GM18867 (cell line): ENCODE results near the gene FAF1.

ENCODE experiments used
- ATAC-seq: cut with Tn5 transposase; IDR thresholded peaks from one replicate; pipeline ENCODE4 v1.9.1; 2021; ENCODE audit warnings: mild to moderate bottlenecking, moderate library complexity; ENCODE audit not compliant: unreplicated experiment

FAF1 gene

DNA sequence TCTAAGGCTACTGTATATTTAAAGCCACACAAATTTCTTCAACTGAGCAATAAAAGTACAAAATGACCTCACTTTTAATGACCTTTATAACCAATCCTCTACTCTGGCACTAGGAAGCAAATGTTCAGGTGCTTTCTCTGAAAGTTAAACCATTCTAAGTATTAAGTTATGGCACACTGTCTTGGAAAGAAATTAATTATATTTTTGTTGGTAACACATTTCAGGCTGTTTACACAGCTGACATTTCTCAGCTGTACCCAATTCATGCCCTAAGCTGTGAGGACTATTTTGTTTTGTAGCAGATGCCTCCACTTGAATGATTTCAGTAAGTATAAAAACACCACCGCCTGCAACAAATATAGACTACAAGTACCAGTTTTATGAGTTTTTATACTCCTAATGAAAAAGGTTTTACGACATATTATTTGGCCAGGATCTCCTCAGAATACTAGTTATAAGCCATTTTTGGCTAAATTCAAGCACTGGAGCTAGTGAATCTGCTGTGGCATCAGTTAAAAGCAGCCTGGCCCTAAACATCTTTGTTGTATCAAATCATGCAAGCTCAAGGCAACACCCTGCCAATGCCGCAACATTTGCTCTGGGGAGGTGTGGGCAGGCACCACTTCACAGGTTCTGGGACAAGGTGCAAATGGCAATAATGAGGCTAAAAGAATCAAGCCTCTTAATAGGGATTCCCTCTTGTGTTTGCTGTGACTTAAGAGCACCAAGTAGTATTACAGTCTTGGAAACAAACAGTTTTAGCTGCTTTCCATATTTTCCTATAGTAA, 308.4 kb downstream of the FAF1 start:
- no peak for ATAC-seq

DNA sequence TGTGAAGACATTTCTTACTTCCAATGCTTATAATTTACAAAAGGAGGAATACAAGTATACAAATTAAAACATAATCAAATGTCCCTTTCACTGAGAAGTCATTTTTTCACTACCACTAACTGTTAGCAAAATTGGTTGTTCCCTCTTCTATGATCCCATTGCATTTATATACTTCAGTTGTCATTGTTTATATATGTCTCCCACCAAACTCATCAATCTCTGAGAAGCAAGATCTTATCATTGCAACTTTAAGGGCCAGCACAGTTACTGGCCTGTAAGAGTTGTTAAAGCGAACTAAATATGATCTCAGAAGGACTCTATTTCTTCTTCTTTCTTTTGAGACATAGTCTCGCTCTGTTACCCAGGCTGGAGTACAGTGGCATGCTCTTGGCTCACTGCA, 313.5 kb downstream of the FAF1 start:
- ATAC-seq = no peak

DNA sequence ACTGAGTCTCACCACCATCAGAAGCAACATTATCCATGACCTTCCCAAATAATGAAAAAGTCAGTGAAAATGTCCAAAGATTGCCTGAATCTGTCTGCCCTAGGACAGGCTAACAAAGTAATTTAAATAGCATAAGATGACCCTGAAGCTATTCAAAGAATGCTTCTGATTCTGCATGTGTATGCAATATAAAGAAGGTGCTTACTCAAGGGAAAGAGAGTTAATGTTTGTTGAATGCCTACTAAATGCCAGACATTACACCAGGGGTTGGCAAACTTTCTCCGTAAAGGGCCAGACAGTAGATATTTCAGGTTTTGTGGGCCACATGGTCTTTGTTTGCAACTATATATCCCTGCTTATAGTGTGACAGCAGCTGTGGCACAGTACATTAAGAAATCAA, 314.9 kb downstream of the FAF1 start:
- ATAC-seq = no peak

DNA sequence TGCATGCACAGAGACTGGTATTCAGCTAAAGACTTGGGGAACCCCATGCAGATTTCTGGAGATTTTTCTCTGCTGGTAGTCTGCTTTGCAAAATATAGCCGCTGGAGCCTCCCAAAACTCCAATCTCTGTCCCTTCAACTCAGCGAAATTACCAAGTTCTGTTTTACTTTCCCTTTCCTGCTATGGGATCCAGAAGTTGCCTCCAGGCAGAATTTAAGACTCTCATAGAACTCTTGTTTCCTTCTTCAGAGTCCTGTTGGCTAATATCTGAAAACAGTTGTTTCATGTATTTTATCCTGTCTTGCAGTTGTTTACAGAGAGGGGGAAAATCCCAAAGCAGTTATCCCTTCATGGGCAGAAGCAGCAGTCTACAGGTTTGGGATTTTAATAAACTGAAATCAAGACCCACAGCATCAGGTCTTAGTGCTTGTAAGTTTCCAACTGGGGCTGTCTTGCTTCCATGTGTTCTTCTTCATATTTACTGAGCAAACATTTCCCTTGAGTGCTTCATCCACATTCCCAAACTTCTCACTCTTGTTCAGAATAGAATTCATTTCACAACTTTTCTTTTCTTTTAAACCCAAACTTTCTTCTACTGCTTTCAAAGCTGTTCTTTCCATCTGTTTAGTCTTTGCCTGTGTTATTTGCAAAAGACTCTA, 315.5 kb downstream of the FAF1 start:
- ATAC-seq = no peak

DNA sequence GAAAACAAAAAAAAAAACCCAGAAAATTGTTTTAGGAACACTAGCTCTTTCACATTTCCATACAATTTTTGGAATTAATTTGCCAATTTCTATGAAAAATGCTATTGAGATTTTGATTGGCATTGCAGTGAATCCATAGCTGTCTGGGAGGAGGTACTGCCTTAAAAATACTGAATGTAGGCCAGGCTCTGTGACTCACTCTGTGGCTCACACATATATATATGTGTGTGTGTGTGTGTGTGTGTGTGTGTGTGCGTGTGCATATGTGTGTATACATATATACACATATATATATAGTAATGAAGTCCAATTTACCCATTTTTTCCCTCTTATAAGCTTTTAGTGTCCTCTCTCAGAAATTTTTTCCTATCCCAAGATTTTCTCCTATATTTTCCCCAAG, 322.6 kb downstream of the FAF1 start:
- ATAC-seq = no peak

DNA sequence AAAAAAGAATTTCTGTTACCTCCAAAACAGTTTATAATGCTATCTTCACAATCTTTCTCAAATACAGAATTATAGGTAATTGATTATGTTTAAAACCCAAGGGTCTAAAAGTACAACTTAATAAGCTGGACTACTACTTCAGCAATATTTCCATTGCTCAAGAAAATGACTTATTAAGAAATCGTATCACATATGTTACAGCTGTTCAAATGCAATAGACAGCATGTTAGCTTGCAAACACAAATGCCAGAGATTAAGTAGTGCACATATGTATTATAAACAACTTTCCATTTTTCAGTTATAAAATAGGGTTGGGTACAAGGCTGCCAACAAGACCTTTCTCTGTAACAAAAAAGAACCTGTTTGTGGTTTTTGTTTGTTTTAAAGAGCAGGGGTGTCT, 325.8 kb downstream of the FAF1 start:
- no peak for ATAC-seq

DNA sequence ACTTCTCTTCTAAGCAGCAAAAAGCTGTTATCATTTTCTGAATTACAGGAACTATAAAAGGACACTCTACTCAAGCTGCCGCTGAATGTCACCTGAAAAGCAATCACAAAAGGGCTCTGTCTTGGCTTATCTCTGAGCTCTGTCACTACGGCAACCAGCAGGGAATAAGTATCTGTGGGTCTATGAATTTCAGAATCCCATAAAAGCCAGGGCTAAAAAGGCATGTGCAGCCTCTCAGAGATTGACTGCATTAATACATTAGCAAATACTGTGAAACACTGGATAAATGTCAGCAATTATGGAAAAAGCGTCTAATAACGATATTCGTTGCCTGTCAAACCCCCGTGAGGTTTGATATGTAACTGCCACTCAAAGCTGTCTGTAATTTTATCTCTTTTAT, 326.6 kb downstream of the FAF1 start:
- ATAC-seq = no peak

DNA sequence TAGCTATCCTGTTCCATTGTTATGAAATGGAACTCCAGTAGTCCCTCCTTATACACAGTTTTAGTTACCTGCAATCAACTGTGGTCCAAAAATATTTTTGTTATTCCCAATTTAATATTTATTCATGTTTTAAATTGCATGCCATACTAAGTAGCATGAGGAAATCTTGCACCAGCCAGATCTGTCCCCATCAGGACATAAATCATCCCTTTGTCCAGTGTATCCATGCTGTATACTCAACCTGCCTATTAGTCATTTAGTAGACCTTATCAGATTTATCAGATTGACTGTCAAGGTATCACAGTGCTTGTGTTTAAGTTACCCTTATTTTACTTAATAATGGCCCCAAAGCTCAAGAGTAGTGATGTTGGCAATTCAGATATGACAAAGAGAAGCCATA, 328.9 kb downstream of the FAF1 start:
- no peak for ATAC-seq

DNA sequence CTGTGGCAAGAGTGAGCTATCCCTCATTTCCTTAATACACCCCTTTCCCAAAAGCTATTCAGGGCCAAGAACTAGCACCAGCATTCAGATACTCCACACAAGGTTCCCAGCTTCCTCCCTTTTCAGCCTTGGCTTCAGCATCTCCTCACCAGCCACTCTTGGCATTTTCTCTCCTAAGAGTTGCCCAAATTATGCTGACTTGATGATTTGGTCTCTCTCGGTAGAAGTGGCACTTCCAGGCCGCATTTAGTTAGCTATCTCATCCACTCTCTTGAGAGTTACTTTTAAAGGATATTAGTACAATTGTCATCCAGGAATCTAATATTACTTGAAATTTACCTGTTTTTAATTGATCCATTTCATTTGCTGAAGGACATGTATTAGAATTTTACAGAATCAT, 337.8 kb downstream of the FAF1 start:
- no peak for ATAC-seq

DNA sequence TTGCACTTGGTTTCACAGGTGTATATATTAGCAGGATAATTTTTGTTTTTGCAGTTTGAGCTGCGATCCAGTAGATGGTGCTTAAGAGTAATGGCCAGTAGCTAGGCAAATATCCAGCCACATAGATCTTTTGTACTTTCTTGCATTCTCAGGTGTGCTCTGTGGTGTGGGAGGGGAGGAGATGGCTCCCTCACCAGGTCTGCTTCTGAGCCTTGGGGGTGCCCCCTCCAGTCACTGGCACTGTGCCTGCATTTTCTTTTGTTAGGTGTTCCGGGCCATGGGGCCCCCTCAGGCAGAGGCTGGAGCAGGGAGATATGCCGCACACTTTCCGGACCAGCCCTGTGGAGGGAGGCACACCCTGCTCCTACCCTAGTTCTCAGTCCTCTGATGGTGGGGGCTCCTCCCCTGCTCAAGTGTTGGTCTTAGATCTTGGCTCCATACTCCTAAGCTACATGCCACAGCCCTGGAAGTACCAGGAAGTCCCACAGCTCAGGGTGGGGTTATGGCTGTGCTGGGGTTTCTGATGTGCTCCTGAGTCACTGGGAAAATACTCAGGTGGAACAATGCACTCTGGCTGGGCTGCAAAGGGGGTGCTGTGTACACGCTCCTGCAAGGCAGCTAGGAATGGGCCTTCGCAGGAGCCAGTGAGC, 339.3 kb downstream of the FAF1 start:
- ATAC-seq = no peak

DNA sequence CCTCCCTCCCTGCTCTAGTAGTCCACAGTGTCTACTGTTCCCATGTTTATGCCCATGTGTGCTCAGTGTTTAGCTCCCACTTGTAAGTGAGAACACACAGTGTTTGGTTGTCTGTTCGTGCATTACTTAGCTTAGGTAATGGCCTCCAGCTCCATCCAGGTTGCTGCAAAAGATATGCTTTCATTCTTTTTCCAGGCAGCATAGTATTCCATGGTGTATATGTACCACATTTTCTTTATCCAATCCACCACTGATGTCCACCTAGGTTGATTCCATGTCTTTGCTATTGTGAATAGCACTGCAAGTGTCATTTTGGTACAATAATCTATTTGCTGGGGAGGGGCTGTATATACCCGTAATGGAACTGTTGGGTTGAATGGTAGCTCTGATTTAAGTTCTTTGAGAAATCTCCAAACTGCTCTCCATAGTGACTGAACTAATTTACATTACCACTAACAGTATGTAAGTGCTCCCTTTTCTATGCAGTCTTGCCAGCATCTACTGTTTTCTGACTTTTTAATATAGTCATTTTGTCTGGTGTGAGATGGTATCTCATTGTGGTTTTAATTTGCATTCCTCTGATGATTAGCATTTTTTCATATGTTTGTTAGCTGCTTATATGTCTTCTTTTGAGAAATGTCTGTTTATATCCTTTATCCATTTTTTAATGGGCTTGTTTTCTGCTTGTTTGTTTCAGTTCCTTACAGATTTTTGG, 344.9 kb downstream of the FAF1 start:
- no peak for ATAC-seq

DNA sequence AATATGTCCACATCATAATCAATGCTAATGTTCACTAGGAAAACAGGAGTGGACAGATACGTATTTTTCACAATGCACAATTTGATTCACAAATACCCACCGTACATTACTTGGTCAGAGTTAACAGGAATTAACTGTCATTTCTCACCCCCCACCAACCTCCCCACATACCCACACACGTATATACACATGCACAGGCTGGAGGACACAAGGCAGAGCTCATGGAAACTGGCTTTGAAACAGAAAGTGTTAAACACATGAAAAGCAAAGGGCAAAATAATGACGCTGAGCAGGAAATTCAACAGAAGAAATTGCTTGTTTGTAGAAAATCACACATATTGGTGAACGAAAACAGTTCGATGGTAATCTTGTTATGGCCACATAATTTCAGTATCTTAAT, 348.4 kb downstream of the FAF1 start:
- no peak for ATAC-seq

DNA sequence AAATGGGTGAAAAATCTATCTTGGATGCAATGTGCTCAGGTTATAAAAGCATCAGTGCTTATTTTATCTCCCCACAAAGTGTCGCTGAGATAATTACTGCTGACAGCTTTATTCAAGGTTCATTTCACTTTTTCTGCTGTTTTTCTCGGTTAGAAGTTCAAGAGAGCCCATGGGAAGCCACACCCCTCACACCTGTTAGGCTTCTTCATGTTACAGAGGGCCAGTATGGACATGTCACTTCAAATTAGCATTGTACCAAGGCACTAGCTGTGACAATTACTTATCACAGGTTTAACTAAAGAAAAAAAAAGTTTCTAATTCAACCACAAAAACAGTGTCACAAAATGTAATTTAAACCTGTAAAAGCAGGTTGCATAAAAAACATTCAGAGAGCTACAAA, 349.5 kb downstream of the FAF1 start:
- peak; percentile 90 for ATAC-seq

DNA sequence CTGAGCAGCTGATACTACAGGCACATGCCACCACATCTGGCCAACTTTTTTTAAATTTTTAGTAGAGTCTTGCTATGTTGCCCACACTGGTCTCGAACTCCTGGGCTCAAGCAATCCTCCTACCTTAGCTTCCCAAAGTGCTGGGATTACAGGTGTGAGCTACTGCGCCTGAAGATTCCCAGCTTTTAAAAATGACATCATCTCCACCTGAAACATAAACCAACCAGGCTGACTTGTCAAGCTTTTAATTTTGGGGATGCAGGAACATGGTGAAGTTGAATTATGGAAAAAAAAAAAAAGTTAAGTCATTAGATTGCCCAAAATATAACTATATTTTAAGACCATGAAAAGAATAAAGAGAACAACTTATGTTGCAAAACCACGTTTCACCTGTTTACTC, 350.6 kb downstream of the FAF1 start:
- ATAC-seq = no peak

DNA sequence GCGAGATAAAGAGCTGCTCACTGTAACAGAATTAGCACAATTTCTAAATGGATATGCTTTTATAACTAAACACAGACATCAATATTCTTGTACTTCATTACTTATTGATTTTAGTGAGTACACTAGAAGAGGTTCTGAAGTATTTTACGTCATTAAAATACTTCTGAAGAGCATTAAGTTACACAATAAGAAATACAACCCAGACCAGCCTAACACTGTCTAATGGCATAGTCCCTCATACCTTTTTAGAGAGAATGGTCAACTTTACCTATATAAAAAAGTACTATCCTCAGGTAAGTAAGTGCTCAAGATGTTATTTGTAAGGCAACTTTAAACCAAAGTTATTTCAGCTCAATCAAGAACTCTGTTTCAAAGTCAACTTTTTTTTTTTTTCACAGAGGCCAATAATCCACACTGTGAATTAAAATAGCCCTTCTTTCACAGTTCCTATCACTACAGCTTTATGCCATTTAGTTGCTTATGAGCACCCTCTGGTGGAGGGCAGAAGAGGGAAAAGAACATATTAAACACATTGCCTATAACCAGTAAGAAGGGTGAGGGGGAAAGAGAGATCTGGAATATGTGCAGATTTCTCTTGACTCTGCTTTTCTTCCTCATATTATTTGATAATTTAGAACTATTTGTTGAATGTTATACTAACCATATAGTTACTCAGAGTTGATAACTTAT, 354.7 kb downstream of the FAF1 start:
- no peak for ATAC-seq

DNA sequence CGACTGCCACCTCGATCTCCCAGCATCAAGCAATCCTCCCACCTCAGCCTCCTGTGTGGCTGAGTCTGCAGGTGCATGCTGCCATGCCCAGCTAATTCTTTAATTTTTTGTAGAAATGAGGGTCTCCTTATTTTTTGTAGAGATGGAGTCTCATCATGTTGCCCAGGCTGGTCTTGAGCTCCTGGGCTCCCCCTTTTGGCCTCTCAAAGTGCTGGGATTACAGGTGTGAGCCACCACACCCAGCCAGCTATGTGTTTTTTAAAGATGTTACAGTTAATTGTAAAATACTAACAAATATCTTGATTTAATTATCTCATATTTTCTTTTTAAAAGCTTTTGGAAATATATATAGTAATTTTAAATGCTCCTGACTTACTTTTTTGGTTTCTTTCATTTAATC, 355.5 kb downstream of the FAF1 start:
- ATAC-seq = no peak

DNA sequence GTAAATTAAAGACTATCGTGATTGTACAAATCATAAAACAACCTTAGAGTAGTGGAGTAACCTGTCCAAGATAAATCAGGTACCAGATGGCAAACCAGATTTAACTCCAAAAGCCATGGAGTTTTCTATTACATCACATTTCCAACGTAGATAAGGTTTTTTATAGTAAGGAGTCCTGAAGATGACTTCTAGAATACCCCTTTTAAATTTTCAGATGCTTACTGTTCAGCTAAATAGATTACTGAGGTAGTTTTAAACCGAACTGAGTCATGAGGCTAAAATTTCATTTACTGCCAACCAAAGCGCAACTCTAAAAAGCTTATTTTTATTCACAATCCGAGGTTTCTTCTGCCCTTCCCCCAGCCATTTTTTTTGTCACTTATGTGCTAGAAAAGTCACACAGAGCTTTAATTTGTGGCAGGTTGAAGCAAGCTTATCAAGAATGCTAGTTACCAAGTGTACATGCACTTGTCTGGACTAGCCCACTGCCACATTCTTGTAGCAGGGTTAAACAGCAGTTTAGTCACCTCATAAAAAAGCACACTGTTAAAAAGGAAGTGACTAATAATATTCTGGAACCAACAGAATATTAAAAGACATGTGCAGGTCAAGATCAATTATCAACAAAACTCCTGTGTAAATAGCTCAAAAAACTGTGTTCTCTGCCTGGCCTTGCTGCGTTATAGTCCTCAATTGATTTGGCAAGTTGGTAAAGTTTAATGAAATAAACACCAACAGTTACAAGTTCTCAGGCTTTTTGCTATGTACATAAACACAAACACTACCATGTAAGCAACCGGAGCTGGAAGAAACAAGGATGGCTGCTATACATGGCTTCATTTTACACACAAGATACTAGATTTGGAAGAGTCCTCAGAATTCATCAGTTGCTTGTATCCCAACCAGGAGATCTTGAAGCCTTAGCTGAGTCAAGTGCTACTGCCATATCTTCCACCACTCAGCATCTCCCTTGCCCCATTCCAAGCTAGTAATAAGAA, 356.5 kb downstream of the FAF1 start:
- ATAC-seq = peak; percentile 60

DNA sequence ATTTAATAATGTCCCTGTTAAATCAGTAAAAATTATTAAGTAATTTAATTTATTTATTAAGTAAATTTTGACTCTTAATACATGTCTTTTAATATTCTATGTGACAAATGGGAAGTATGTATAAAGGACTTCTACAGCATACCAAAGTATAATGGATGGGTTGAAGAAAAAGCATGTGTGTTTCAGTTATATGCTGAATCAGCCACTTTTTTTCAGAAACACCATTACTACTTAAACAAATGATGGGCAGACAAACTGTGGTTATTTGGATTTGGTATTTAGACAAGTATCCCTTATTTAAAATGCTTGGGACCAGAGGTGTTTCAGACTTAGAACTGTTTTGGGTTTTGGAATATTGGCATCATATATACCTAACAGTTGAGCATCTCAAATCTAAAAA, 360.5 kb downstream of the FAF1 start:
- ATAC-seq = no peak

DNA sequence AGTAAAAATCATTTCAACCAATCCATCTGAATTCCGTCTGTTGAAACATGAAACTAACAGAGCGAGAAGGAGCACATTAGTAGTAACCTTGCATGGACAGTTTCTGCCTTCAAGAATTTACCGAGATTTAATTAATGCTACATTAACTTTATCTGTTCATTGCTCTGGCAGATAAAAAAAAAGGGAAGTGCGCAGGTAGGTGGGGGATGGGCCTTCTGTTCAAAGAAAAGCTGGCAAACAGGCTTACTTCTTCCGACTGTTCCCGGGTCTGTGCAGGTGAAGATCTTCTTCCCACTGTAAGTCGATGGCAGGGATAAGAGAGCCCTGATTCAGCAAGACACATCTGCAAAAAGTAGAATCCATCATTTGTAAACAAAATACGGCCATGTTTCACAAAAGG, 364.2 kb downstream of the FAF1 start:
- ATAC-seq = no peak

DNA sequence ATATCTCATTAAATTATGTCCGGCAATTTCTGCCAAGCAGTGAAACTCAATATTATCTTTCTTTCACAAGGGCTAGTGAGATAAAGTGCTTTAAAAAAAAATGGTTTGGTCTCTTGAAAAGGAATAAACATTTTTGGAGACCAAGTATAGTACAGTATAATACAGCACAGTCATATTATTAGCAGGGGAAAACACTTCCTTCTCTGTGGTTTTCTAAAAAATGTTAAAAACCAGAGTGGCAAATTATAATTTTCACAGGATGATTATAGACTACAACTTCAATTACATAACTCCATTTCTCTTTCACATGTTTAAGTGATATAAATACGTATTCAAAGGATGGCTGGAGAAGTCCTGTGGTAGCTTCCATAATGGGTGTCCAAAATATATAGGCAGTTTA, 366.6 kb downstream of the FAF1 start:
- no peak for ATAC-seq
